ENCODE results near the gene IKZF1. TPM values are rescaled to one million over a fixed set of nuclear protein-coding genes. Genes with fewer than 3 reads are reported as not detected.

IKZF1 gene
- total and polyA plus RNA-seq, 10 donors = 36.4 to 389 (median 231) TPM

DNA sequence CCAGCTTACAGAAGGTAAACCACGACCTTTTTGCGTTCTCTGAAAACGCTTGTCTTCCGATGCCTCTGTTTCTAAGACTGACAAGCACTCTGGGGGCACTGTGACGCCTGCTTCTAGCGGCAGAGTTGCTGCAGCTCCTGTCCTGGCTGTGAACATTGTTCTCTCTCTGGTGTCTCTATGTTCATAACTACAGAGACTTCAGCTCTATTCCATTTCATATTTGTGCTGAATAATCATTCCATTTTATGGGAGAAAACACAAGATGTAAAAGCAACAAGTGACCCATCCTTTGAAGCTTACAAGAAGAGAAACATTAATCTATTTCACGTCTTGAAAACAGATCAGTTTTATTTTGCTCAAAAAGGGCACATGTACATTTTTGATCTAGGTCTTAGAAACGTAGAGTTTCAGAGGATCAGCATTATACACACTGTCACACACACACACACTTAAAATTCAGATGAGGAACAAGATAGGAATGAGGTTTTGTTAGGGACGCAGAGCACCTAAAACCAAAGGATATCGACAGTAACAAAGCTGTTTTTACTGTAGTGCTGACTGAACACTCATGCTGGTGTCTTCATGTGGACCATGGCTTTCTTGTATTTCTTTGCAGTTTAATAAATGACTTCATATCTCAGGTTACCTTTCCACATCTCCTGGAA, 3.0 kb downstream of the IKZF1 start:
- Histone ChIP-seq H3K9me3 (no peaks in the 10 kb centered on the region), H3K4me3 (peak overlapping the region in 7 of 8 donors; percentile 52 to 85 (median 70)), H3K27ac (peak overlapping the region; percentile 86 to 98 (median 94)), H3K4me1 (peaks cover 4 to 69% (median 53%) of the 10 kb centered on the region in 6 donors), H3K27me3 (replicated peaks in 1 of 7) (peaks cover 0 to 30% (median 4%) of the 10 kb centered on the region in 7 donors), H3K36me3 (no peaks in the 10 kb centered on the region)
- intact Hi-C loops (cut with DNase I; ENCODE audit: low total_unique reads) = no loop called here
- DNase-seq = peak; percentile 89
- TF ChIP-seq CTCF (IDR thresholded peaks at IDR 0.05 in 8 of 11, conservative IDR thresholded peaks at IDR 0.05 in 3 of 11) (peak in 1 of 11 experiments; percentile 23), POLR2AphosphoS5 (IDR thresholded peaks at IDR 0.05) (peak in 2 of 3 donors; percentile 45 to 92), POLR2A (IDR thresholded peaks at IDR 0.05) (peak in 2 of 3 donors; percentile 54 to 76)
- 7 to 21% (median 13%) methylated on average over 10 of the region's 10 CpGs for WGBS, 5 donors

DNA sequence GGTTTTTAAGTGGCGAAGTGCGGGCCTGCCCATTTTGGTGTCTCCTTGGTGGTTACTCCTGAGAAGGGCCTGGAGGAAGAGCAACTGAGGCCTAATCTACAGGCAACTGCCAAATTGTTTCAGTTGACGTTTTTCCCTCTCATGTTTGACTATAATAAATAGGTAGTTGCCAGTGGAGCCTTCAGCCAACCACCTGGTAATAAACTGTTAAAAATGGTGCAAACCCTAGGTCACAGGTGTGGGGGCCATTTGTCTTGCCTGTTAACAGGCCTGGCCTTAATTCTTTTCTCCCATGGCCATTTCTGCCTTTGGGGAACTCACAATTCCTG, 3.7 kb downstream of the IKZF1 start:
- intact Hi-C loops (cut with DNase I; ENCODE audit: low total_unique reads) = no loop called here
- H3K27me3 ChIP-seq (replicated peaks in 1 of 7) = peaks cover 0 to 23% (median 3%) of the 10 kb centered on the region in 7 donors
- DNase-seq = no peak
- H3K4me3 ChIP-seq = peak overlapping the region in 7 of 8 donors; percentile 52 to 85 (median 70)
- H3K4me1 ChIP-seq = peaks cover 4 to 69% (median 56%) of the 10 kb centered on the region in 6 donors
- no peaks in the 10 kb centered on the region for H3K36me3 ChIP-seq
- peak overlapping the region; percentile 86 to 98 (median 94) for H3K27ac ChIP-seq
- TF ChIP-seq POLR2AphosphoS5 (IDR thresholded peaks at IDR 0.05) = no peak
- TF ChIP-seq POLR2A (IDR thresholded peaks at IDR 0.05) = no peak
- no peak for TF ChIP-seq CTCF (IDR thresholded peaks at IDR 0.05 in 8 of 11, conservative IDR thresholded peaks at IDR 0.05 in 3 of 11)
- WGBS, 5 donors = 35 to 42% (median 41%) methylated on average over 3 of the region's 3 CpGs
- no peaks in the 10 kb centered on the region for H3K9me3 ChIP-seq

- Histone ChIP-seq H3K4me3 (peak overlapping the region; percentile 17 to 85 (median 64)), H3K27ac (peak overlapping the region; percentile 86 to 98 (median 94)), H3K27me3 (replicated peaks in 1 of 7) (peaks cover 0 to 18% (median 0%) of the 10 kb centered on the region in 7 donors), H3K36me3 (no peaks in the 10 kb centered on the region), H3K4me1 (peaks cover 4 to 70% (median 58%) of the 10 kb centered on the region in 6 donors), H3K9me3 (no peaks in the 10 kb centered on the region)
- no peak for DNase-seq
- intact Hi-C loops (cut with DNase I; ENCODE audit: low total_unique reads) = no loop called here
- TF ChIP-seq POLR2A (IDR thresholded peaks at IDR 0.05) (no peak), POLR2AphosphoS5 (IDR thresholded peaks at IDR 0.05) (peak; percentile 40 to 51 (median 50))
- WGBS, 5 donors = 37 to 60% (median 41%) methylated on average over 17 to 18 of the region's 18 CpGs
Measured at GRCh38 chr7:50308532-50309385, 4.2 kb downstream of the IKZF1 start.

DNA sequence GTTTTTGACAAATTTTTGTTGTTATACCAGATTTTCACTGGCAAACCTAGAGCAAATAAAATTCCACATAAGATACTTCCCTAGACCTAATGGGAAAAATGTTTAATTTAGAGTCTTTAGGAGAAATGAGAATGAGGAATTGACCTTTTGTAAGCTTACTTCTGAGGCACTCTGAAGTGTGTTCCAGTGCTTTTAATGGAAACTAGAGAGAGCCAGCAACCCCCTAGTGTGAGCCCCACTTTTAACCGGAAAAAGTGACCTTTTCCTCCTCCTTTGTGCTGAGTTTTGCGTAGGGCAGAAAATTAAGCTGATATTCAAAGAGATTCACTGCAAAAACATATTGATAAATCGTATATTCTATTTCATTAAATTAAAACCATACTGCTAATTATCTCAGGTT, 5.2 kb downstream of the IKZF1 start:
- Histone ChIP-seq H3K27me3 (replicated peaks in 1 of 7) (peaks cover 0 to 11% (median 0%) of the 10 kb centered on the region in 7 donors), H3K36me3 (no peaks in the 10 kb centered on the region), H3K4me1 (peaks cover 5 to 80% (median 66%) of the 10 kb centered on the region in 6 donors), H3K27ac (peak overlapping the region; percentile 86 to 98 (median 94)), H3K4me3 (peak overlapping the region in 7 of 8 donors; percentile 4 to 85 (median 70)), H3K9me3 (no peaks in the 10 kb centered on the region)
- WGBS, 5 donors = 33 to 38% (median 34%) methylated on average over 3 of the region's 3 CpGs
- intact Hi-C loops (cut with DNase I; ENCODE audit: low total_unique reads) = loop anchor here (10.0 kb wide), 1 partner anchor 55 kb away; no protein-coding TSS in a partner anchor
- TF ChIP-seq CTCF (IDR thresholded peaks at IDR 0.05 in 8 of 11, conservative IDR thresholded peaks at IDR 0.05 in 3 of 11) = no peak
- no peak for TF ChIP-seq POLR2AphosphoS5 (IDR thresholded peaks at IDR 0.05)
- no peak for TF ChIP-seq POLR2A (IDR thresholded peaks at IDR 0.05)
- DNase-seq = no peak
